HepG2 (cell line): Measurements from ENCODE around the gene ABCG1. TPM values are rescaled to one million over a fixed set of nuclear protein-coding genes. Genes with fewer than 3 reads are reported as not detected.

Experiments used
- ATAC-seq: fragments of 200-7000 bp; cut with Tn5 transposase; 3 replicates; pipeline ENCODE4 v1.9.1; 2020; ENCODE audit warnings: mild to moderate bottlenecking, moderate library complexity
- BruUV-seq: library from RNA; stranded (reverse); fragments of 400-500 nt; replicated peaks from 2 replicates; lab custom pipeline; 2021; lab: Mats Ljungman, UMichigan
- CTCF ChIA-PET: fragments of 300-600 bp; formaldehyde crosslinking; extraction: SDS; loops from one replicate; lab custom pipeline; 2021; ENCODE audit warnings: low total read pairs, inconsistent platforms, low intra/inter-chr PET ratio; lab: Yijun Ruan, JAX
- POLR2A ChIA-PET: fragments of 350-600 bp; sonication (Branson Sonifier 250); formaldehyde crosslinking; loops from one replicate; lab custom pipeline; 2020; ENCODE audit warnings: antibody characterized with exemption, inconsistent platforms; lab: Yijun Ruan, JAX
- DNase-seq: peaks from one replicate; pipeline ENCODE4 v3.0.0-alpha.2; 2015; ENCODE audit warnings: low spot score
- FAIRE-seq: peaks from 3 replicates; lab custom pipeline; 2011; peaks lifted over from hg19 to GRCh38; lab: Jason Lieb, UNC
- H2AFZ ChIP-seq: one replicate; pipeline ENCODE4 v1.6.1; 2011; ENCODE audit warnings: low read length, inconsistent platforms
- H3K27ac ChIP-seq: fragments of 300-600 bp; 3 replicates; pipeline ENCODE4 v1.8.0; 2011; ENCODE audit warnings: mixed run types, mild to moderate bottlenecking, mixed read lengths, low read length, inconsistent platforms; ENCODE audit not compliant: insufficient read depth; ENCODE audit errors: extremely low read length
- H3K27me3 ChIP-seq, 2 experiments: fragments of 200-600 bp in 1 of 2; 2 replicates in 1 of 2; 3 replicates in 1 of 2; pipeline versions ENCODE4 v1.6.0 to v1.8.0; 2011; ENCODE audit warnings: low read length in 2 of 2, mild to moderate bottlenecking in 2 of 2, moderate library complexity in 2 of 2, inconsistent platforms in 1 of 2; ENCODE audit not compliant: insufficient read depth in 2 of 2, control insufficient read depth in 1 of 2
- H3K36me3 ChIP-seq, 2 experiments: fragments of 200-600 bp in 1 of 2; replicated peaks in 1 of 2; 2 replicates in 1 of 2; 3 replicates in 1 of 2; pipeline versions ENCODE4 v1.5.1 to v1.8.0; 2011; ENCODE audit warnings: low read length in 2 of 2, inconsistent platforms in 1 of 2; ENCODE audit not compliant: insufficient read depth in 2 of 2, control insufficient read depth in 1 of 2
- H3K4me1 ChIP-seq: 2 replicates; pipeline ENCODE4 v1.5.1; 2012; ENCODE audit warnings: low read length, inconsistent platforms; ENCODE audit not compliant: insufficient read depth
- H3K4me2 ChIP-seq: 2 replicates; pipeline ENCODE4 v1.6.0; 2011; ENCODE audit warnings: low read depth, low read length, inconsistent platforms
- H3K4me3 ChIP-seq, 3 experiments: fragments of 200-600 bp in 1 of 3; sonication (generic), shearing (Covaris generic) in 1 of 3; replicated peaks in 1 of 3; 2 replicates each; pipeline ENCODE4 v1.5.1; 2011 to 2016; ENCODE audit warnings: low read length in 3 of 3, inconsistent platforms in 2 of 3, low read depth in 2 of 3, mild to moderate bottlenecking in 2 of 3, control low read depth in 1 of 3, mixed read lengths in 1 of 3; ENCODE audit not compliant: insufficient read depth in 1 of 3
- H3K79me2 ChIP-seq: one replicate; pipeline ENCODE4 v1.6.1; 2011; ENCODE audit warnings: low read length, inconsistent platforms; ENCODE audit not compliant: insufficient read depth
- H3K9ac ChIP-seq: 2 replicates; pipeline ENCODE4 v1.6.0; 2011; ENCODE audit warnings: mild to moderate bottlenecking, low read depth, low read length, inconsistent platforms; ENCODE audit not compliant: insufficient read depth
- H3K9me3 ChIP-seq: 2 replicates; pipeline ENCODE4 v1.5.1; 2012; ENCODE audit warnings: mild to moderate bottlenecking, low read length
- H4K20me1 ChIP-seq: 2 replicates; pipeline ENCODE4 v1.6.0; 2011; ENCODE audit warnings: inconsistent platforms, mild to moderate bottlenecking, low read length, moderate library complexity; ENCODE audit not compliant: insufficient read depth
- DZIP1 ChIP-seq: sonication (generic); formaldehyde crosslinking; IDR thresholded peaks from 2 replicates; pipeline ENCODE4 v1.5.0; 2020; ENCODE audit warnings: mild to moderate bottlenecking, missing genetic modification reagents
- IRF2 ChIP-seq: IDR thresholded peaks from 2 replicates; pipeline ENCODE4 v1.6.1; 2018; ENCODE audit warnings: missing genetic modification reagents, missing compliant biosample characterization
- MYNN ChIP-seq: sonication (generic); formaldehyde crosslinking; IDR thresholded peaks from 2 replicates; pipeline ENCODE4 v1.4.0; 2020; ENCODE audit warnings: mild to moderate bottlenecking, low read depth, missing genetic modification reagents
- NR2C2 ChIP-seq: sonication (generic); formaldehyde crosslinking; IDR thresholded peaks from 2 replicates; pipeline ENCODE4 v1.4.0; 2020; ENCODE audit warnings: missing genetic modification reagents, mild to moderate bottlenecking, moderate library complexity, borderline replicate concordance
- PRPF4 ChIP-seq: fragments of 200-400 bp; formaldehyde crosslinking; IDR thresholded peaks from 2 replicates; pipeline ENCODE4 v1.6.1; 2016; ENCODE audit warnings: low read length, low read depth; ENCODE audit not compliant: poor library complexity, severe bottlenecking
- RFX5 ChIP-seq: IDR thresholded peaks from 2 replicates; pipeline ENCODE4 v1.6.1; 2011; ENCODE audit warnings: low read depth, low read length, improper control_type of control experiment
- SCMH1 ChIP-seq: sonication (generic); formaldehyde crosslinking; IDR thresholded peaks from 2 replicates; pipeline ENCODE4 v1.9.0; 2021; ENCODE audit warnings: missing genetic modification reagents, mild to moderate bottlenecking, borderline replicate concordance
- SIX1 ChIP-seq: sonication (generic); formaldehyde crosslinking; IDR thresholded peaks from 2 replicates; pipeline ENCODE4 v1.4.0; 2020; ENCODE audit warnings: missing genetic modification reagents, borderline replicate concordance
- SP2 ChIP-seq: sonication (generic); formaldehyde crosslinking; IDR thresholded peaks from 2 replicates; pipeline ENCODE4 v1.5.1; 2020; ENCODE audit warnings: mild to moderate bottlenecking, missing genetic modification reagents
- ZFP36 ChIP-seq: fragments of 150-350 bp; IDR thresholded peaks from 2 replicates; pipeline ENCODE4 v1.6.1; 2018; ENCODE audit warnings: borderline replicate concordance, low read length, low read depth; ENCODE audit not compliant: partially characterized antibody
- ZNF10 ChIP-seq: sonication (generic); formaldehyde crosslinking; IDR thresholded peaks from 2 replicates; pipeline ENCODE4 v1.4.0; 2020; ENCODE audit warnings: mild to moderate bottlenecking, low read depth, missing genetic modification reagents, borderline replicate concordance
- ZNF747 ChIP-seq: sonication (generic); formaldehyde crosslinking; IDR thresholded peaks from 2 replicates; pipeline ENCODE4 v1.8.1; 2023; ENCODE audit warnings: missing genetic modification reagents, mild to moderate bottlenecking, borderline replicate concordance
- WGBS: methylation state at CpG from one replicate; pipeline ENCODE4 v1.1.6; 2017; ENCODE audit warnings: low lambda C conversion rate; 5-methylcytosine and 5-hydroxymethylcytosine counted together
- in situ Hi-C: cut with HindIII; loops from 2 replicates; pipeline ENCODE4 v1.10.0; 2017; ENCODE audit warnings: low pct_unique_long_range_greater_than_20kb; ENCODE audit not compliant: extremely low pct_ligation_motif_present
- intact Hi-C: fragments of 100-400 bp; cut with micrococcal nuclease; formaldehyde crosslinking; loops from one replicate; pipeline ENCODE4 v1.10.0; 2022; ENCODE audit not compliant: unreplicated experiment
- polyA plus RNA-seq, 8 experiments: library from polyadenylated mRNA; depleted of rRNA in 3 of 8; stranded (reverse) in 7 of 8; unstranded in 1 of 8; fragments of >200 nt; fragmentation: Illumina TruSeq in 4 of 8; extraction: Trizol in 4 of 8; gene quantifications; 2 replicates each; pipeline versions ENCODE4 v1.2.1 to v1.2.3, GENCODE V29; 2011 to 2016; ENCODE audit warnings: low read depth in 4 of 8, missing spikeins in 1 of 8, mixed read lengths in 1 of 8; ENCODE audit not compliant: insufficient read depth in 1 of 8
- total RNA-seq, 5 experiments: library from RNA; depleted of rRNA; stranded (reverse); fragments of >200 nt; fragmentation: Illumina TruSeq; extraction: Trizol; gene quantifications; 2 replicates each; pipeline ENCODE4 v1.2.3, GENCODE V29; 2016; ENCODE audit warnings: low read depth in 1 of 5

Gene ABCG1
- total and polyA plus RNA-seq, 2 of the 13 experiments (the other 11 are each of a cell fraction or from before 2014, with no cell fraction given): 0.04 TPM; not detected in 1

DNA sequence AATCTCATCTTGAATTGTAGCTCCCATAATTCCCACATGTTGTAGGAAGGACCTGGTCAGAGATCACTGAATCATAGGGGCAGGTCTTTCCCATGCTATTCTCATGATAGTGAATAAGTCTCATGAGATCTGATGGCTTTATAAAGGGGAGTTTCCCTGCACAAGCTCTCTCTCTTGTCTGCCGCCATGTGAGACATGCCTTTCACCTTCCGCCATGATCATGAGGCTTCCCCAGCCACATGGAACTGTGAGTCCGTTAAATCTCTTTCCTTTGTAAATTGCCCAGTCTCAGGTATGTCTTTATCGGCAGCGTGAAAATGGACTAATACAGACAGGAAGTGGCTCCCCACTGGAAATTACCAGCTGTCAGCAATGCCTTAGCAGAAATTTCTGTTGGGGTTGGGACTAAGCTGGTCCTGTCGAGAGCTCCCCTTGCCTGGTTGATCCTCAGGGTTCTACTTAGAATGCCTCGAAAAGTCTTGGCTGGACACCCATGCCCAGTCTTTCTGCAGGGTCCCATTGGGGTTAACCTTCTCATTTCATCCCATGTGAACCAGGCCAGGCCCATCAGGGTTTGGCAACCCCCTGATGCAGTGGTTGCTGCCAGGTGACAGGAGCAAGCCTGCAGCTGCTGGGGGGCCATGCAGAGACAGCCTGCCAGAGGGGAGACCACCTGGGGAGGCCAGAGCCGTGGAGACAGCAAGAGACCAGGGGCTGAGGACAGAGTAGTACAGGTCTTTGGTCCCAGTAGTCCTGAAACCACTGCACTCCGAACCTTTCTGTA is 2.8 kb upstream of the ABCG1 start:
- Histone ChIP-seq H3K4me1 (0 out of 2 replicates have a peak, but pooled peaks cover 7% of the 10 kb centered on the region), H3K9me3 (no peaks in the 10 kb centered on the region), H2AFZ (no peak overlapping the region), H4K20me1 (no peaks in the 10 kb centered on the region), H3K9ac (no peak overlapping the region), H3K79me2 (no peaks in the 10 kb centered on the region), H3K36me3 (no peaks in the 10 kb centered on the region), H3K27me3 (peaks cover 3 to 34% of the 10 kb centered on the region in 2 experiments), H3K27ac (no peak overlapping the region), H3K4me2 (no peak overlapping the region), H3K4me3 (no peak overlapping the region)
- TF ChIP-seq NR2C2 (CRISPR knock-in tag) (no peak), SP2 (CRISPR knock-in tag) (no peak)
- intact Hi-C loops: no loop called here
- DNase-seq: no peak
- 38% methylated on average over 8 of the region's 9 CpGs for WGBS
- POLR2A ChIA-PET: no interaction called here
- no peak for ATAC-seq
- BruUV-seq: no TSS peak
- FAIRE-seq: no peak
- in situ Hi-C loops: no loop called here
- CTCF ChIA-PET: no interaction called here

DNA sequence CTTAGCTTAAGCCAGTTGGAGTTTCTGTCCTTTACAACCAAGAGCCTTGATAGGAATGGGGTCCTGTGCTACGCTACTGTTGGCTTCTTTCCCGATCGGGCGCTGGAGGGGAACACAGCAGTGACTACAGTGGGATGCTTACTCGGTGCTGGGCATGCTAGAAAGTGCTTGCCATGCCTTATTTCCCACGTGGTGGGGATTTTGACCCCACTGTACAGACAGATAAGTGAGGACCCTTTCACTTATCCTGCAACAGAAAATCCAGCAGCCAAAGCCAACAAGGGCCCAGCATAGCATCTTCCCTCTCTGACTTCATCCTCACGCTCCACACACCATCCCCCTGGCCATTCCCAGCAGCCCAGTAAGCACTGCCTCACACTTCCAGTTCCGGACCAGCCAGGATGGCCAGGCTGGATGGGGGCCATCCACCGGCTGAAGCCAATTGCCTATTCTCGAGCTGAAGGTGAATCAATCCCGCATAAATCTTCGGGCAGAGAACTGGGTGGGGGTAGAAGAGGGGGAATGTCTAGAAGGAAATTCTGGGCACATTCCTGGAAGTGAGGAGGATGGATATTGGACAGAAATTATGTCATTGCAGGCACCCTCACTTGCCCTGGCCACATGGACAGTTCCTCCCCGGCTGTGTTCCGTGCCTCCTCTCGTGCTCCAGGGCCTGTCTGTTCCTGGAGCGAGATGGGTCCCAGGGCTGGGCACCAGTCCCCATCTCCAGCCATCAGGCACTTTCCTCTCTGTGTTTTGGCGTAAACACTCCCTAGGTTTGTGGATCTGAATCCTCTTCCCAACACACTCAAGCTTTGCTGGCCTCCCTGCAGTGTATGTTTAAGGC is 2.0 kb upstream of the ABCG1 start:
- Histone ChIP-seq H4K20me1 (no peaks in the 10 kb centered on the region), H3K9ac (no peak overlapping the region)
- no peak for ATAC-seq
- FAIRE-seq: no peak
- TF ChIP-seq RFX5 (no peak), PRPF4 (no peak), ZFP36 (no peak), SIX1 (CRISPR knock-in tag) (no peak), DZIP1 (no peak), SCMH1 (CRISPR knock-in tag) (no peak), ZNF747 (CRISPR knock-in tag) (no peak), MYNN (CRISPR knock-in tag) (no peak), IRF2 (CRISPR knock-in tag) (no peak), ZNF10 (CRISPR knock-in tag) (no peak)
- TF ChIP-seq, all 625 proteins: peak for 0
- ChIA-PET POLR2A (no interaction called here), CTCF (no interaction called here)
- no peaks in the 10 kb centered on the region for H3K36me3 ChIP-seq
- in situ Hi-C loops: no loop called here
- H2AFZ ChIP-seq: no peak overlapping the region
- no peak overlapping the region for H3K4me3 ChIP-seq
- 0 out of 2 replicates have a peak, but pooled peaks cover 7% of the 10 kb centered on the region for H3K4me1 ChIP-seq
- DNase-seq: no peak
- H3K4me2 ChIP-seq: no peak overlapping the region
- intact Hi-C loops: no loop called here
- no peaks in the 10 kb centered on the region for H3K79me2 ChIP-seq
- no TSS peak for BruUV-seq
- H3K27ac ChIP-seq: no peak overlapping the region
- 46% methylated on average over 11 of the region's 17 CpGs for WGBS
- H3K9me3 ChIP-seq: no peaks in the 10 kb centered on the region
- H3K27me3 ChIP-seq: peaks cover 3 to 42% of the 10 kb centered on the region in 2 experiments
